SK-N-MC (cell line): ENCODE data around the gene EPHA3.
A peak's percentile ranks its signal among the peaks of the same experiment; 100 is the strongest.

Source experiments
- DNase-seq: peaks from one replicate; pipeline ENCODE4 v3.0.0-alpha.2; 2011; ENCODE audit warnings: low read depth, low spot score
- H3K27ac ChIP-seq: fragments of 200-600 bp; sonication (generic); 2 replicates; pipeline ENCODE4 v1.5.1; 2016; ENCODE audit warnings: mixed run types
- H3K36me3 ChIP-seq: fragments of 200-600 bp; sonication (generic); 2 replicates; pipeline ENCODE4 v1.6.1; 2017; ENCODE audit warnings: antibody characterized with exemption, low read length, mixed read lengths; ENCODE audit not compliant: insufficient read depth
- H3K4me3 ChIP-seq: fragments of 200-600 bp; sonication (generic); 2 replicates; pipeline ENCODE4 v1.5.1; 2016
- H3K9ac ChIP-seq: fragments of 200-600 bp; sonication (generic); 2 replicates; pipeline ENCODE4 v1.8.0; 2017; ENCODE audit warnings: mixed run types, mixed read lengths; ENCODE audit not compliant: insufficient read length
- H3K9me3 ChIP-seq: fragments of 200-600 bp; sonication (generic); 2 replicates; pipeline ENCODE4 v1.6.1; 2017; ENCODE audit warnings: low read depth, mild to moderate bottlenecking, antibody characterized with exemption, low read length, moderate library complexity, mixed read lengths
- EZH2 ChIP-seq: fragments of 200-600 bp; sonication (generic); IDR thresholded peaks from one replicate; pipeline ENCODE4 v1.6.1; 2017; ENCODE audit warnings: antibody characterized with exemption
- FOXP2 ChIP-seq: optimal IDR thresholded peaks from 2 replicates; pipeline ENCODE3; 2011; ENCODE audit warnings: mild to moderate bottlenecking, moderate library complexity; ENCODE audit not compliant: insufficient read depth; ENCODE audit errors: extremely low read length, control extremely low read depth
- POLR2AphosphoS5 ChIP-seq: IDR thresholded peaks from 2 replicates; pipeline ENCODE4 v1.6.1; 2012; ENCODE audit warnings: mild to moderate bottlenecking, low read depth, low read length, borderline replicate concordance

The EPHA3 gene

DNA sequence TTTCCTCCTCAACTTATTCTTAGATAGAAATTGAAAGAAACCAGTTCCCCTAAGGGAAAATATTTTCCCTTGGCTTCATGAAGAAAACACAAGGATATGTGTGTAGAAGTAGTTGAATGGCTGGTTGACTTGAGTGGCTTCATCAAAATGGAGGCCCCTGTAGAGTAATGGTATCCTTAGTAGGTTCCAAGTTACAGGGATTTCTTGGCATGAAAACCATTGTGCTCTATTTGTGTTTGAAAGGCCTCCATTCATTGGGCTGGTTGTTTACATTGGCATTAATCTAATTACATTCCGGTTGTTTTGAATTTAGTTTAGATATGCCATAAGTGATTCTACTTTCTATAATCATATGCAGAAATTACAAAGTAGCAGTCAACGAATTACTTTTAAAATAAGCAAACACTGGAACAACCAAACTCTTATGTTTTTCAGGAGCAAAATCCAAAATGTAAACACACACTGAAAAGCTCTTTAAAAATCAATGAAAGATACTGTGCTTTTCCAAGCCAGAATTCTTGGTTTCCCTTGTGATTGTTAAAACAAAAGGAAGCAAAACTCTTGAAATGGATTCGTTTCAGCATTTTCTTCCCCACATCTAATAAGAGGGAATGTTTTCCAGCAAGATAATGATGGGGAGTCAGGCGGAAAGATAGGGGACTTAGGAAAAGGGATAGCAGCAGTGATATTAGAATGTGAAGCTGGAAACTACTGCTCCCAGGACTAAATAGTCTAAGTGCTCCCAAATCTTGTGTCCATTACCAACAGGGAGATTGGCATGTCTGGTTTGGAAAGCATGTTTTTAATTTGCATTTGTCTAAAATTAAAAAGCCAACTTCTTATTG, 77.0 kb downstream of the EPHA3 start:
- TF ChIP-seq POLR2AphosphoS5, result no peak
- no peak for TF ChIP-seq FOXP2
- H3K27ac ChIP-seq, result peak overlapping the region; percentile 58; the same call in 1 of the 2 replicates
- H3K9me3 ChIP-seq, result peaks cover 4% of the 10 kb centered on the region; the same call in 1 of the 2 replicates
- no peak overlapping the region for H3K9ac ChIP-seq
- no peak overlapping the region for H3K4me3 ChIP-seq
- no peak for DNase-seq
- H3K36me3 ChIP-seq, result peaks cover 7% of the 10 kb centered on the region; the same call in 1 of the 2 replicates

DNA sequence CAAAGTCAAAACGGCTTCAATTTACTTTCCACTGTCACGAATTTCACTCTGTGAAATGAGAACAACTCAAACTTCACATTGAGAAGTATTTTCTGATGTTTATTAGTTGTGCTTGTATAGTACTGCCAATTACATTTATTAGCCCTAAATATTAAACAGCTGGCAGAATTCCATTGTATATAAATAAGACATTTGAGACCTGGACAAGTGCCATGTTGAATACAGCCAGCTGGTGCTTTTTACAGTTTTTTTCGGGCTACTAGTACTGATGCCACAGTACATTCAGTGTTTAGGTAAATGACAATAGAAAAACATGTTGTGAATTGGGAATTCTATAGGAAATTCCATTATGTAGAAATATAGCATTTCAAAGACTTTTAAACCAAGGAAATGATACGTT, 79.0 kb downstream of the EPHA3 start:
- DNase-seq, result no peak
- H3K9me3 ChIP-seq, result peaks cover 4% of the 10 kb centered on the region; the same call in 1 of the 2 replicates

DNA sequence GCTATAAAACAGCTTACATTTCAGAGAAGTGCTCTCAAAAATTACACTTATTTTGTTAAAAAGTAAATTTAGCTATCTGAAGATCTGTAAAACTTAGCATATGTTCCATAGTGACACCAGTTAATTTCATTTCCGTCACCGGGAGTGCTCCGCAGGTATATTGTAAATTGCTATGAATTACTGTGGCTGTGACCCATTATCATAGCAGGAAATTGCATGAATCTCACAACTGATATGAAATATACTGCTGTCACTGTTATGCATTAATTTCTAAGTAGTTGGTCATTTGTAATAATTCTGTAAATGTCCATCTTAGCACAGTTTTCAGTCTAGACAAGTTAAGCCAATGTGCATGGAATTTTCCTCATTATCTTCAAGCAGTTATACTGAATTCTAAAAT, 91.2 kb downstream of the EPHA3 start:
- Histone ChIP-seq H3K4me3 (no peak overlapping the region), H3K9me3 (no peaks in the 10 kb centered on the region), H3K27ac (no peak overlapping the region), H3K36me3 (peaks cover 16% of the 10 kb centered on the region; the same call in 1 of the 2 replicates), H3K9ac (no peak overlapping the region)
- TF ChIP-seq FOXP2 (no peak), POLR2AphosphoS5 (no peak), EZH2 (no peak)
- DNase-seq, result no peak

More for the DNA sequence above, 79.0 kb downstream of the EPHA3 start:
- Histone ChIP-seq H3K9ac (no peak overlapping the region), H3K4me3 (no peak overlapping the region), H3K36me3 (peaks cover 7% of the 10 kb centered on the region; the same call in 1 of the 2 replicates), H3K27ac (no peak overlapping the region)
- TF ChIP-seq FOXP2 (peak; percentile 17), POLR2AphosphoS5 (no peak)

DNA sequence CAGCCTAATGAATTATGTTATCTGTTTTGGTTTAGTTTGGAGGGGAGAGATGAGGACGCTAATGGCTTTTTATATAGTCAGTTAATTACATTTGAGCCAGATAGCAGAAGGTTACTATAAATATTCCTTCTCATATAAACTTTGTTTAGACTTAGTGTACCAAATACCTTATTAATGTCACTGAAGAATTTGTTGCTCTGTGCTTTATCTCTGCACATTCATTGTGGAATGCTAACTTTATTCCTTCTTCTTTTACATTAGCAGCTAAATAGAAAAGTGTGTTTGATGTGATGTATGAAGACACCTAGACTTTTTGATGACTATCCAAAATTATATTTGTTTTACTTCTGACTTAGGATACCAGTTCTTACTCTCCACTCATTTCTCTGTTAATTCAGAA, 105.2 kb downstream of the EPHA3 start:
- peaks cover 3% of the 10 kb centered on the region; the same call in 1 of the 2 replicates for H3K9me3 ChIP-seq
- TF ChIP-seq POLR2AphosphoS5, result no peak
- TF ChIP-seq EZH2, result no peak
- TF ChIP-seq FOXP2, result no peak

DNA sequence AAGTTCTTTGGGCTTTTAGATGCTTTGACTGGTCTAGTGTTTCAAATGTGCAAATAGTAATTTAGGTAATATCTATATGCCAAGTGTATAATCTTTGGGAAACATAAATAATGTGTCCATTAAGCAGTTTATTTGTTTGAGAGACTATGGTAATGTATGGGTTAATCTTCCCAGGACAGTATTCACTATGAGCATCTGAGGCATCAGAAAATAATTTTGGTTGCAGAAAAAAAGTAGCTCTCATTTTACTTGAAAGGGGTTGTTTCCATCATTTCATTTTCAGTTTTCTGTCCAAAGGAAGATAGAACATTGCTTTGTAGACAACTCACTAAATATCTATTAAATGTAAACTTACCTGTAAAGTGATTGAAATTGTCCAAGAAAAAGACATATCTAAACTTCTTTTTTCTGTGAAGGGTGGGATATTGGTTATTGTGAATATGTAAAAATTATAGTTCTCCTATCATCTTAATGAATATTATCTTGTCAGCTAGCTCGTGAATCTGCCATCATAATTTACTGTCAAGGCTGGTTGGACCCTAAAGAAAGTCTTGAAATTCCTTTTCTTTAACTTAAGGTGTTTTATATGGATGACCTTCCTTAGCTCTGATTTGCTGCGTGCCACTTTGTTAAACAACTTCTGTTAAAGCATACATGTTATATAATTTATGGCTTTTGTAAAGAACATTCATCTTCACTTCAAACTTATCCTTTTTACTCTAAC, 108.8 kb downstream of the EPHA3 start:
- Histone ChIP-seq H3K9me3 (no peaks in the 10 kb centered on the region), H3K9ac (no peak overlapping the region), H3K27ac (no peak overlapping the region; the same call in 1 of the 2 replicates), H3K4me3 (no peak overlapping the region), H3K36me3 (peaks cover 8% of the 10 kb centered on the region; the same call in 1 of the 2 replicates)
- no peak for TF ChIP-seq FOXP2
- TF ChIP-seq POLR2AphosphoS5, result no peak
- TF ChIP-seq EZH2, result no peak
- no peak for DNase-seq

More for the DNA sequence above, 105.2 kb downstream of the EPHA3 start:
- peaks cover 25% of the 10 kb centered on the region for H3K36me3 ChIP-seq
- H3K4me3 ChIP-seq, result no peak overlapping the region
- no peak overlapping the region for H3K9ac ChIP-seq
- H3K27ac ChIP-seq, result no peak overlapping the region
- no peak for DNase-seq

DNA sequence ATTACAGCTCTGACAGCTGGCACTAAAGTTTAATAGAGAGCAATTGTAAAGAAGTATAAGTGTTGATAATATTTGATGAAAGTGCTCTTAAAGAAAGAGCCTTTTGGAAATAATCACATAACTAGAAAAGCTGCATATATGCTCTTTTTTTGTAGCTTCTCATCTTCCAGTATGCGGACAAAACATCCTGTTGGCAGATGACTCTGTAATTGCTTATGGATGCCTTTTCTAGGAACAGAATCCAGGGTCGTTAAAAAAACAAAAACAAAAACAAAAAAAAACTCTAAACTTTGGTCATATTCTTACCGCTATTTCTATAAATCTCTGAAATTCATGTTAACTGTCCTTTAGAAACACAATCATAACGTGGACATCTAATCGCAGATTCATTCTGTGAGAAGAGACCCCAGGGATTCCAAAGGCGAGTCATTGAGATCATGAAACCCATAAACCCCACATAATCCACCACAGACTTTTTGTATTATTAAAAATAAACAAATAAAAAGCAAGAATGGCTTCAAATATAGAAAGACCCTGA, 109.8 kb downstream of the EPHA3 start:
- Histone ChIP-seq H3K9me3 (no peaks in the 10 kb centered on the region), H3K4me3 (no peak overlapping the region), H3K27ac (no peak overlapping the region), H3K36me3 (0 out of 2 replicates have a peak, but pooled peaks cover 8% of the 10 kb centered on the region), H3K9ac (no peak overlapping the region)
- TF ChIP-seq FOXP2 (no peak), EZH2 (no peak), POLR2AphosphoS5 (no peak)
- no peak for DNase-seq

DNA sequence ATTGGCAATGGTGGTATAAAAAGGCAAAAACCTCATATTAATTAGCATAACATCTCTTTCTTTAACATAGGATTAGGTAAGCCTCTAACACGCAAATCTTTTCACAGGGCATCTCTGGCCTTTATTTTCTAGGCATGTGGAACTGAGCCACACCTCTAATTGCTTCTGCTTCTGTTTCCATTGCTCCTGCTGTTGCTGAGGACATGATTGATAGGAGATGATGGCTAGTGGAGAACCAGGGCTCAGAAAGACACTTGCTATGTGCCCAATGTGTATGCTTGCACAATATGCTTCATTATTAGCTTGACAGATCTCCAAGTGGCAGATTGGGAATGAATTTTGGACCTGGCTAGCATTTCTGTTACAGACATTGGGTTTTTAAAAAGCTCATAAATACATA, 114.5 kb downstream of the EPHA3 start:
- Histone ChIP-seq H3K4me3 (no peak overlapping the region), H3K36me3 (0 out of 2 replicates have a peak, but pooled peaks cover 5% of the 10 kb centered on the region), H3K9ac (no peak overlapping the region), H3K9me3 (no peaks in the 10 kb centered on the region), H3K27ac (no peak overlapping the region)
- no peak for DNase-seq
- no peak for TF ChIP-seq EZH2
- no peak for TF ChIP-seq FOXP2
- TF ChIP-seq POLR2AphosphoS5, result no peak

DNA sequence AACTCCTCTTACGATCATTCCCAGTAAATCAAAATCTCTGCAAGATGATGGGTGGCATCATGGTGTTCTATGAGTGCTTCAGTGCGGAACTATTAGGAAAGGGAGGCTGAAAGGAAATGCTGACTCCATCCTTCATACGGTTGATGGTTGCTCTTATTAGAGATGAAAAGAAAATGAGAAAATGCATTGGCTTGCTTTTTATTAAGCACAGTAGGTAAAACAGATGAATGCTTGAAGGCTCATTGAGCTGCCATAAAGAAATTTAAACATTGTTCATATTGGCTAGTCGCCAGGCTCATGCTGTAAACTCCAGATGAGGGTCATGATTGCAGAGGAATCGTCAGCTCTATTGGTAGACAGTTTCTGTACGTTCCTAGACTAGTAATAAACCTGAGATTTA, 115.8 kb downstream of the EPHA3 start:
- peak; percentile 87 for DNase-seq
- Histone ChIP-seq H3K9me3 (no peaks in the 10 kb centered on the region), H3K4me3 (peak overlapping the region; percentile 62), H3K27ac (peak overlapping the region; percentile 29; the same call in 1 of the 2 replicates), H3K36me3 (0 out of 2 replicates have a peak, but pooled peaks cover 5% of the 10 kb centered on the region), H3K9ac (no peak overlapping the region)
- TF ChIP-seq POLR2AphosphoS5, result peak; percentile 66; the same call in 1 of the 2 replicates
- no peak for TF ChIP-seq FOXP2
